ENCODE data around the gene ATP6V1G2.

Gene ATP6V1G2

DNA sequence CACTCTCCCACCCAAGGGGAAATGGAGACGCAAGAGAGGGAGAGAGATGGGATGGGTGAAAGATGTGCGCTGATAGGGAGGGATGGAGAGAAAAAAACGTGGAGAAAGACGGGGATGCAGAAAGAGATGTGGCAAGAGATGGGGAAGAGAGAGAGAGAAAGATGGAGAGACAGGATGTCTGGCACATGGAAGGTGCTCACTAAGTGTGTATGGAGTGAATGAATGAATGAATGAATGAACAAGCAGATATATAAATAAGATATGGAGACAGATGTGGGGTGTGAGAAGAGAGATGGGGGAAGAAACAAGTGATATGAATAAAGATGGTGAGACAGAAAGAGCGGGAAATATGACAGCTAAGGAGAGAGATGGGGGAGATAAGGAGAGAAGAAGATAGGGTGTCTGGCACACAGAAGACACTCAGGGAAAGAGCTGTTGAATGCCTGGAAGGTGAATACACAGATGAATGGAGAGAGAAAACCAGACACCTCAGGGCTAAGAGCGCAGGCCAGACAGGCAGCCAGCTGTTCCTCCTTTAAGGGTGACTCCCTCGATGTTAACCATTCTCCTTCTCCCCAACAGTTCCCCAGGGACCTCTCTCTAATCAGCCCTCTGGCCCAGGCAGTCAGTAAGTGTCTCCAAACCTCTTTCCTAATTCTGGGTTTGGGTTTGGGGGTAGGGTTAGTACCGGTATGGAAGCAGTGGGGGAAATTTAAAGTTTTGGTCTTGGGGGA is 29.7 kb upstream of the ATP6V1G2 start:
- peak; percentile 85 for DNase-seq (ENCODE audit: low spot score)

DNA sequence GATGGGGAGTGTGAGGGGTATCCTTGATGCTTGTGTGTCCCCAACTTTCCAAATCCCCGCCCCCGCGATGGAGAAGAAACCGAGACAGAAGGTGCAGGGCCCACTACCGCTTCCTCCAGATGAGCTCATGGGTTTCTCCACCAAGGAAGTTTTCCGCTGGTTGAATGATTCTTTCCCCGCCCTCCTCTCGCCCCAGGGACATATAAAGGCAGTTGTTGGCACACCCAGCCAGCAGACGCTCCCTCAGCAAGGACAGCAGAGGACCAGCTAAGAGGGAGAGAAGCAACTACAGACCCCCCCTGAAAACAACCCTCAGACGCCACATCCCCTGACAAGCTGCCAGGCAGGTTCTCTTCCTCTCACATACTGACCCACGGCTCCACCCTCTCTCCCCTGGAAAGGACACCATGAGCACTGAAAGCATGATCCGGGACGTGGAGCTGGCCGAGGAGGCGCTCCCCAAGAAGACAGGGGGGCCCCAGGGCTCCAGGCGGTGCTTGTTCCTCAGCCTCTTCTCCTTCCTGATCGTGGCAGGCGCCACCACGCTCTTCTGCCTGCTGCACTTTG is 29.0 kb upstream of the ATP6V1G2 start, which contains the start of gene TNF:
Gene TNF (plus strand): TSS at position 231 of the 567 bp plus-strand sequence. CDS start 177 bp downstream, at position 408.
- DNase-seq (ENCODE audit: low spot score) = peak; percentile 42

DNA sequence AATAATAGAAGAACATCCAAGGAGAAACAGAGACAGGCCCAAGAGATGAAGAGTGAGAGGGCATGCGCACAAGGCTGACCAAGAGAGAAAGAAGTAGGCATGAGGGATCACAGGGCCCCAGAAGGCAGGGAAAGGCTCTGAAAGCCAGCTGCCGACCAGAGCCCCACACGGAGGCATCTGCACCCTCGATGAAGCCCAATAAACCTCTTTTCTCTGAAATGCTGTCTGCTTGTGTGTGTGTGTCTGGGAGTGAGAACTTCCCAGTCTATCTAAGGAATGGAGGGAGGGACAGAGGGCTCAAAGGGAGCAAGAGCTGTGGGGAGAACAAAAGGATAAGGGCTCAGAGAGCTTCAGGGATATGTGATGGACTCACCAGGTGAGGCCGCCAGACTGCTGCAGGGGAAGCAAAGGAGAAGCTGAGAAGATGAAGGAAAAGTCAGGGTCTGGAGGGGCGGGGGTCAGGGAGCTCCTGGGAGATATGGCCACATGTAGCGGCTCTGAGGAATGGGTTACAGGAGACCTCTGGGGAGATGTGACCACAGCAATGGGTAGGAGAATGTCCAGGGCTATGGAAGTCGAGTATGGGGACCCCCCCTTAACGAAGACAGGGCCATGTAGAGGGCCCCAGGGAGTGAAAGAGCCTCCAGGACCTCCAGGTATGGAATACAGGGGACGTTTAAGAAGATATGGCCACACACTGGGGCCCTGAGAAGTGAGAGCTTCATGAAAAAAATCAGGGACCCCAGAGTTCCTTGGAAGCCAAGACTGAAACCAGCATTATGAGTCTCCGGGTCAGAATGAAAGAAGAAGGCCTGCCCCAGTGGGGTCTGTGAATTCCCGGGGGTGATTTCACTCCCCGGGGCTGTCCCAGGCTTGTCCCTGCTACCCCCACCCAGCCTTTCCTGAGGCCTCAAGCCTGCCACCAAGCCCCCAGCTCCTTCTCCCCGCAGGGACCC is 28.0 kb upstream of the ATP6V1G2 start:
- DNase-seq (ENCODE audit: low spot score) = no peak

DNA sequence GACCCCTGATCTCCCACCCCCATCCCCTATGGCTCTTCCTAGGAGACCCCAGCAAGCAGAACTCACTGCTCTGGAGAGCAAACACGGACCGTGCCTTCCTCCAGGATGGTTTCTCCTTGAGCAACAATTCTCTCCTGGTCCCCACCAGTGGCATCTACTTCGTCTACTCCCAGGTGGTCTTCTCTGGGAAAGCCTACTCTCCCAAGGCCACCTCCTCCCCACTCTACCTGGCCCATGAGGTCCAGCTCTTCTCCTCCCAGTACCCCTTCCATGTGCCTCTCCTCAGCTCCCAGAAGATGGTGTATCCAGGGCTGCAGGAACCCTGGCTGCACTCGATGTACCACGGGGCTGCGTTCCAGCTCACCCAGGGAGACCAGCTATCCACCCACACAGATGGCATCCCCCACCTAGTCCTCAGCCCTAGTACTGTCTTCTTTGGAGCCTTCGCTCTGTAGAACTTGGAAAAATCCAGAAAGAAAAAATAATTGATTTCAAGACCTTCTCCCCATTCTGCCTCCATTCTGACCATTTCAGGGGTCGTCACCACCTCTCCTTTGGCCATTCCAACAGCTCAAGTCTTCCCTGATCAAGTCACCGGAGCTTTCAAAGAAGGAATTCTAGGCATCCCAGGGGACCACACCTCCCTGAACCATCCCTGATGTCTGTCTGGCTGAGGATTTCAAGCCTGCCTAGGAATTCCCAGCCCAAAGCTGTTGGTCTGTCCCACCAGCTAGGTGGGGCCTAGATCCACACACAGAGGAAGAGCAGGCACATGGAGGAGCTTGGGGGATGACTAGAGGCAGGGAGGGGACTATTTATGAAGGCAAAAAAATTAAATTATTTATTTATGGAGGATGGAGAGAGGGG is 27.1 kb upstream of the ATP6V1G2 start:
- DNase-seq (ENCODE audit: low spot score) = no peak

DNA sequence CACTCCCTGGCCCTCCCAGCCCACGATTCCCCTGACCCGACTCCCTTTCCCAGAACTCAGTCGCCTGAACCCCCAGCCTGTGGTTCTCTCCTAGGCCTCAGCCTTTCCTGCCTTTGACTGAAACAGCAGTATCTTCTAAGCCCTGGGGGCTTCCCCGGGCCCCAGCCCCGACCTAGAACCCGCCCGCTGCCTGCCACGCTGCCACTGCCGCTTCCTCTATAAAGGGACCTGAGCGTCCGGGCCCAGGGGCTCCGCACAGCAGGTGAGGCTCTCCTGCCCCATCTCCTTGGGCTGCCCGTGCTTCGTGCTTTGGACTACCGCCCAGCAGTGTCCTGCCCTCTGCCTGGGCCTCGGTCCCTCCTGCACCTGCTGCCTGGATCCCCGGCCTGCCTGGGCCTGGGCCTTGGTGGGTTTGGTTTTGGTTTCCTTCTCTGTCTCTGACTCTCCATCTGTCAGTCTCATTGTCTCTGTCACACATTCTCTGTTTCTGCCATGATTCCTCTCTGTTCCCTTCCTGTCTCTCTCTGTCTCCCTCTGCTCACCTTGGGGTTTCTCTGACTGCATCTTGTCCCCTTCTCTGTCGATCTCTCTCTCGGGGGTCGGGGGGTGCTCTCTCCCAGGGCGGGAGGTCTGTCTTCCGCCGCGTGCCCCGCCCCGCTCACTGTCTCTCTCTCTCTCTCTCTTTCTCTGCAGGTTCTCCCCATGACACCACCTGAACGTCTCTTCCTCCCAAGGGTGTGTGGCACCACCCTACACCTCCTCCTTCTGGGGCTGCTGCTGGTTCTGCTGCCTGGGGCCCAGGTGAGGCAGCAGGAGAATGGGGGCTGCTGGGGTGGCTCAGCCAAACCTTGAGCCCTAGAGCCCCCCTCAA is 25.9 kb upstream of the ATP6V1G2 start, which contains the start of gene LTA:
Gene LTA (plus strand): TSS at position 249 of the 871 bp plus-strand sequence. CDS start 454 bp downstream, at position 703.
- no peak for DNase-seq (ENCODE audit: low spot score)

DNA sequence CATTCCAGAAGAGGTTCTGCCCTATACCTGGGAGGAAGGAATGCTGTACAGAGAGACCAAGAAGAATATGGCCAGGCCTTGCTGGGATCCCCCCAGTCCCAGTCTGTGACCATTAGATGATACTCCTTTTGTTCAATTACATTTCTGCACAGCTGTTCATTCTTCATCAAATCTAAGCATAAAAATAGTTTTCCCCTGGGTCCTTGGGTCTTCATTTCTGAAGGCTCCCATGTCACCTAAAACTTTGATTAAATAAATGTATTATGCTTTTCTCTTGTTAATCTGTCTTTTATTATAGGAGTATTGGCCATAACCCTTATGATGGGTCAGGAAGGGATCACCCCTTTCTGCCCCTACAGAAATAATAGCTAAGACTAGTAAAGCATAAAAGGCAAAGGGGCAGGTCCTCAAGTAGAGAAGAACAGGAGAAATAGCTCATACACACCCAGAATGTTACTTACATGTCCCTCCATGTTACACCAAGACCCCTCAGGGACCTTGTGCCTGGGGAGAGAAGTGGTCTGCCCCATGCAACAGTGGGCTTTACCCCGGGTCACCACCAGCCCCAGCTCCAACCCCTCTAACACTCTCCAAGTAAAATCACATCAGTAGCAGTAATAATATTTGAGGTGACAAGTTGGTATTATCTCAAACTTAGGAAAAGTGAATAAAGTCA is 23.6 kb upstream of the ATP6V1G2 start:
- no peak for DNase-seq (ENCODE audit: low spot score)

DNA sequence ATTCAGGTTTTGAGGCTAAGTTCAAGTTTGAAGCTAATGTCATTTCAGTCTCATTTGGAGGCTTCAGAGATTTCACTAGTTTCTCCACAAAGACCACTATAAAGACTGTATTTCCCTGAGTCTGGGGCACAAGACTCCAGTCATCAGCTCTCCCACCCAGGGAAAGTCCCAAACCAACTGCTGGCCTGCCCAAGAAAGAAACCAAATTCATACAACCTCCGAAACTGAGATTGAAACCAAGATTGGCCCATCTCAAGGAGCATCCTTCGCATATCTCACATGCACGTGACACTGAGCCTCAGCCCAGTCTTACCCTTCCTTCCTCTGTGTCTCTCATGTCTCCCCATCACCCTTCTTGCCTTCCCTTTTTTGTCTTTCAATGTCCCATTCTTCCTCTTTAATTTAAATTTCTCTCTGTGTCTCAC is 22.1 kb upstream of the ATP6V1G2 start:
- no peak for DNase-seq (ENCODE audit: low spot score)

DNA sequence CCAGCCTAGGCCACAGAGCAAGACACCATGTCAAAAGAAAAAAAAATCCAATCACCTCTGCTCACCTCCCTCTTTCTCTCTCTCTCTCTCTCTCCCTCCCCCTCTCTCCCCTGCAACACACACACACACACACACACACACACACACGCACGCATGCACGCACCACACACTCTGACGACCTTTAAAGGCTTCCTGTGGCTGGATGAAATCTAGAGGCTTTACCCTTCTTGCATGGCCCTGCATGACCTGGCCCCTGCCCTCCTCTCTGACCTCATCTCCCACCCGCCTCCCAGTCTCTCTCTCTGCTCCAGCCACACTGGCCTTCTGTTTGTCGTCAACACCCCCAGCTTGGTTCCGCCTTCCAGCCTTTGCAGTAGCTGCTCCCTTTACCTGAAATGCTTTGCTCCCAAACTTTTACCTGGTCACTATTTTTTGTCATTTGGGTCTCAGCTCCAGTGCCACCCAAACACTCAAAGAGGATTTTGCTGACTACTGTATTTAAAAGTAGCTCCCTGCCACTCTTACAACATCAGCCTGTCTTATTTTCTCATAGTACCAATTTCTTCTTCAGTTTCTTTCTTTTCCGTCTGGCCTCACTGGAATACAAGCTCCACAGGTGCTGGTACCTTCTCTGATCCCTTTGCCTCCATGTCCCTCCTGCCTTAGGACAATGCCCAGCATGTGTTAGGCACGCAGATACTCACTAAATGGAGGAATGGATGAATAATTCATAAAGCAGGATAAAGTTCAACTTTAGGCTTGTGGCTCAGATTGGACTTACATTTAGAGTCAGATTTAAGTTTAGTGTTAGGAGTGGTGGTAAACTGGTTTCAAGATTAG is 21.3 kb upstream of the ATP6V1G2 start:
- DNase-seq (ENCODE audit: low spot score) = no peak

DNA sequence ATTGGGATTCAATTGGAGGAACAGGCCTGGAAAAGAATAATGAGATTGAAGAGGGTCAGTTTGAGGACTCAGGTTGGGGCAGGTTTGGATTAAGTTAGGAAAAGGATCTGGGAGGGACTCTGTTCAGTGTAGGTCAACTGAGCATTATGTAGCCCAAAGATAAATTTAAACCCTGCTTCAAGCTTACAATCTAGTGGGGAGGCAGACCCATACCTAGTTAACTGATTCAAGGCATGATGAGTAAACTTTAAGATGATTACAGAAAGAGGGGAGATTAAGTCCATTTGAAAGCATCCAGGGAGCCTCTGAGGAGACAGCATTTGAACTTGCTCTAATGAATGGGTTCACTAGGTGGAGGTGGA is 14.3 kb upstream of the ATP6V1G2 start:
- no peak for DNase-seq (ENCODE audit: low spot score)

DNA sequence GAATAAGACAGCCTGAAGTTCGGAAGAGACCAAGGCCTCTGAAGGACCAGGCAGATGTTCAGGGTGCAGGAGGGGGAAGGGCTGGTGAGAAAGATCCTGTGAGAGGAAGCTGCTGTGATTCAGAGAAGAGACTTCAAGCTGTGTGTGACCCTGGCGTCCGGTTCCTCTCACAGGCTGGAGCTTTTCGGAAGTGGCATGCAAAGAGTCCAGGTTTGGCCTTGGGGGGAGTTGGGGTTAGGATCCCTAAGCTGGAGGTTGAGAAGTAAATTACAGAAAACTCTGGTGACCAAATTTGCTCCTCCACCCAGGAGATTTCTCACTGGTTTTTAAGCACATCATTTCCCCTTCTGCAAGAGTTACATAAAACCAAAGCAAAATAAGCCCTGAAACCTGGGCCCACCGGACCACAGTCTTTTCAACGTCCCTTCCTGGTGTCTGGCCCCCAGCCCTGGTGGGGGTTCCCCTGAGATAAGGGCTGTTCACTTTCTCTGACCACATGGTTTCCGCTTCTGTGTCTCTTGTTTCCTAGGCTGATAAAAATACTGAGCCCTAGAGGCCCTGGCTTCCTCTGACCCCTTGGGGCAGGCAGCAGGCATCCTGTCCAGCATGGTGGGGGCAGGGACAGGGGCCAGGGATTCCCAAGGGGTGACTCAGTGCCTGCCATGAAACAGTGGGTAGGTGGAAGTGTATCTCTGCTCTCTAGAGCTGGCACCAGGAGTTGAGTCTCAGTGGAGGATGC is 13.7 kb upstream of the ATP6V1G2 start:
- DNase-seq (ENCODE audit: low spot score) = no peak

DNA sequence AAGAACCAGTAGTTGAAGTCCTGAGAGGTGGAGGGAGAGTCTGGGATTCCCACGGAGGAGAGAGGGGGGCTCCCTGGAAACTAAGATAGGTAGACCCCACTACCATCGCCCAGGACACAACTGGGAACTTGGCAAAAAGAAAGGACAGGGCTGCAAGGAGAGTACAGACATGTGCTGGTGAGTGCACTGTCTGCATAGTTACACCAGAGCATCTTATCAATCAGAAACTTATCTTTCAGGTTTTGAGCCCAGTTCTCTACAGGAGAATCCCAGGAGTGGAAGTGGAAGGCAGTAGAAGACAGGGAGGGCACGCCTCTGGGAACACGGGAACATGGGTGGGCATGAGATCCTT is 13.2 kb upstream of the ATP6V1G2 start:
- DNase-seq (ENCODE audit: low spot score) = no peak

DNA sequence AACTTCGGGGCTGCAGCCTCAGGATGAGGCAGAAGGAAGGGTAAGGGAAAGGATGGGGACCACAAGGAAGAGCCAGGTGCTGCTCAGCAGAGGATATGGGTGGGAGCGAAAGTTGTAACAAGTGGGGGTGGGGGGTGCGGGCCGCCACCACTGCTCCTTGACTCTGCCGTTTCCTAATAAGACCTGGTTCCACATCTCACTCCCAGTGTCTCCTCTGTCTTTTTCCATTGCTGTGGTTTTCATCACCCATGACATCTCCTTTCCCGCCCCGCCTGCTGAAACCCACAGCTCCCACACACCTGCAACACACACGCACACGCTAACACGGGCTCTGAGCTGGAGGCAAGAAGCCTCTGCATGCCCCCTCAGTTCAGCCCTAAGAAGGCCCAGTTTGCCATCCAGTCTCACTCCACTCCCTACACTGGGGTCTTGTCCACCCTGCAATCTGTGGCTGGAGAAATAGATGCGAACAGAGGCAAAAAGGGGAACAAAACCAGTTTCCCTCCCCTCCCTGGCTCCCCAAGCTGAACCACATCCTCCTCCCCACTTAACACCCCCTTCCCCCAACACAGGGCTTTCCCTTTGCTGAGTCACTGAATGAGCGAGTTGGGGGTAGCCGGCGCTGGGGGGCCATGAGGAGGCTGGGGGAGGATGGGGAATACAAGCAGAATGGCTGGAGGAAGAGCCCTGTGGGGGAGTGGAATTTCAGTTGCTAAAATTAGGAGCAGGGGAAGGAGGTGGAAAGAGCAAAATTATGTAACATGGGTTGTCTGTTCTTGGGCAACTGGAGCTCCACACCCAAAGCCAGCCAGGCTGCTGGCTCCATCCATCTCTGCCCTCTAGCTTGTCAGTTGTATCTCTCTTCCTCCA is 12.5 kb upstream of the ATP6V1G2 start:
- no peak for DNase-seq (ENCODE audit: low spot score)

DNA sequence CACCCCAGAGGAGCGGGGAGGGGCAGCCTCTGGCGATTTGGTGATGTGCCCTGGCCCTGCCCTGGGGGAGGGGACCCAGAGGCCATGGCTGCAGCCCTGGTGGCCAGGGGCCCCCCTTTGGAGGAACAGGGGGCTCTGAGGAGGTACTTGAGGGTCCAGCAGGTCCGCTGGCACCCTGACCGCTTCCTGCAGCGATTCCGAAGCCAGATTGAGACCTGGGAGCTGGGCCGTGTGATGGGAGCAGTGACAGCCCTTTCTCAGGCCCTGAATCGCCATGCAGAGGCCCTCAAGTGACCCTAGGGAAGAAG is 11.9 kb upstream of the ATP6V1G2 start:
- no peak for DNase-seq (ENCODE audit: low spot score)

DNA sequence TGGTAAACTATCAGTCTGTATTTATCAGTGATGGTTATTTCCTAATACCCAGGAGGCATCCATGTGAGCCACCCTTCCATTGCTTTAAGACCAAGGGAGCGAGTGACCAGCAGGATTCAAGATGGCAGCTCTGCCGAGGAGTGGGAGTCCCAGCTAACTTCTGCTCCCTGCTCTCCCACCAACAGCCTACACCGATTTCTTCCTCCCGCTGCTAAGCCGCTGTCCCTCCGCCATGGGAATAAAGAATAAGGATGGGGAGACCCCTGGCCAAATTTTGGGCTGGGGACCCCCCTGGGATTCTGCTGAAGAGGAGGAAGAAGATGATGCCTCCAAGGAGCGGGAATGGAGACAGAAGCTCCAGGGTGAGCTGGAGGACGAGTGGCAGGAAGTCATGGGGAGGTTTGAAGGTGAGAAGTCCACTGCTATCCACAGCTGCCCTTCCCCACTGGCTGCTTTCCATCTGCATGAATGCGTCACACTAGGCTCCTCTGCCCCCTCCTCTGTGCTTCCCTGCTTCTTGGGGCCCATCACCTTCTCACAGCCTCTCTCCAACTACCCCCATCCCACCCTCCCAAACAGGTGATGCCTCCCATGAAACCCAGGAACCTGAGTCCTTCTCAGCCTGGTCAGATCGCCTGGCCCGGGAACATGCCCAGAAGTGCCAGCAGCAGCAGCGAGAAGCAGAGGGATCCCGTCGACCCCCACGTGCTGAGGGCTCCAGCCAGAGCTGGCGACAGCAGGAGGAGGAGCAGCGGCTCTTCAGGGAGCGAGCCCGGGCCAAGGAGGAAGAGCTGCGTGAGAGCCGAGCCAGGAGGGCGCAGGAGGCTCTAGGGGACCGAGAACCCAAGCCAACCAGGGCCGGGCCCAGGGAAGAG is 11.3 kb upstream of the ATP6V1G2 start:
- no peak for DNase-seq (ENCODE audit: low spot score)

DNA sequence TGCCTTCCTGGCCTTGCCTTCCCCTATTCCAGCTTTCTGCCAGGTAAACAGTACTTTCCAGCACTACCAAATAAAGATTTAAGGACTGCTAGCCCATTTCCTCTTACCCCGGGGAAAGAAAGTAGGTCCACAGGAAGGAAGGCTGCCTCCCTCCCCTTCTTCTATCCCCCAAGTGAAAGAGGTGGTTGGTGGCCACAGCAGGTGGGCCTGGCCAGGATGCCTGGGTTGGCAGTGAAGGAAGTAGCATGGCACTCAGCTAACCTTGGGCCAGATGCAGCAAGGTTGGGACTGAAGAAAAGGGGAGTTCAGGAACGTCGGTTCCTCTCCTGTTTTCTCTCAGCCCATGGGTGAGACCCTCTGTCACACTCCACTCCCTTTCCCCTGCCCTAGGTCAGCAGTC is 9.9 kb upstream of the ATP6V1G2 start:
- no peak for DNase-seq (ENCODE audit: low spot score)

DNA sequence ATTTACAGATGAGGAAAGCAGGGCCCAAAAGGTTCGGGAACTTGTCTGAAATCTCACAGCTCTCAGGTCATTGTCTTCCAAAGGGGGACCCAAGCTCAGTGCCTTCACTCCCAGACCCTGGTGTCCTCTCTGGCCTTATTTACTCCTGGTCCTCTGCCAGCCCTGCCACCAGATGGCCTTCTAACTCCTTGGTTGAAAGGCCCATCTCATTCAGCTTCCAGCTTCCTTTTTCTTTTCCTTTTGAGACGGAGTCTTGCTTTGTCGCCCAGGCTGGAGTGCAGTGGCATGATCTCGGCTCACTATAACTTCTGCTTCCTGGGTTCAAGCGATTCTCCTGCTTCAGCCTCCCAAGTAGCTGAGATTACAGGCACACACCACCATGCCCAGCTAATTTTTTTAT is 5.0 kb upstream of the ATP6V1G2 start:
- DNase-seq (ENCODE audit: low spot score) = peak; percentile 44
